Neutrophil (primary cell): ENCODE data around the gene TSPAN3.

Source experiments
- H3K27ac ChIP-seq: fragments of 200-600 bp; sonication (generic); 2 replicates; pipeline ENCODE4 v1.5.1; 2016; ENCODE audit warnings: mild to moderate bottlenecking, moderate library complexity
- H3K27me3 ChIP-seq: fragments of 200-600 bp; sonication (generic); 2 replicates; pipeline ENCODE4 v1.6.0; 2016; ENCODE audit warnings: mild to moderate bottlenecking
- H3K36me3 ChIP-seq: fragments of 200-600 bp; sonication (generic); 2 replicates; pipeline ENCODE4 v1.5.1; 2017
- H3K4me1 ChIP-seq, 2 experiments: fragments of 200-600 bp in 1 of 2; sonication (generic) in 1 of 2; 1 replicate in 1 of 2; 2 replicates in 1 of 2; pipeline versions ENCODE4 v1.5.1 to v1.6.1; 2013 to 2016; ENCODE audit warnings: low read depth in 1 of 2, low read length in 1 of 2, mild to moderate bottlenecking in 1 of 2, moderate library complexity in 1 of 2; ENCODE audit not compliant: control insufficient read depth in 1 of 2, insufficient read depth in 1 of 2
- H3K4me3 ChIP-seq, 2 experiments: fragments of 200-600 bp in 1 of 2; sonication (generic) in 1 of 2; 1 replicate in 1 of 2; 2 replicates in 1 of 2; pipeline ENCODE4 v1.5.1; 2013 to 2016; ENCODE audit warnings: low read depth in 1 of 2, low read length in 1 of 2, mild to moderate bottlenecking in 1 of 2, moderate library complexity in 1 of 2
- H3K9me3 ChIP-seq: fragments of 200-600 bp; sonication (generic); 2 replicates; pipeline ENCODE4 v1.5.1; 2016
- CTCF ChIP-seq: fragments of 200-600 bp; sonication (generic); IDR thresholded peaks from 2 replicates; pipeline ENCODE4 v1.5.1; 2016; ENCODE audit warnings: antibody characterized with exemption

The TSPAN3 gene

GRCh38 chr15:77015646-77016320 is 55.1 kb downstream of the TSPAN3 start:
- Histone ChIP-seq H3K9me3 (no peaks in the 10 kb centered on the region), H3K27ac (peak overlapping the region; percentile 94), H3K27me3 (no peaks in the 10 kb centered on the region), H3K4me3 (peak overlapping the region; percentile 38 to 49), H3K4me1 (peaks cover 96 to 100% of the 10 kb centered on the region in 2 experiments), H3K36me3 (peaks cover 62% of the 10 kb centered on the region)
- TF ChIP-seq CTCF, result no peak

- H3K9me3 ChIP-seq, result no peaks in the 10 kb centered on the region
- peak; percentile 21 for TF ChIP-seq CTCF
- no peaks in the 10 kb centered on the region for H3K27me3 ChIP-seq
- H3K36me3 ChIP-seq, result peaks cover 58% of the 10 kb centered on the region
- H3K4me1 ChIP-seq, result peaks cover 94 to 100% of the 10 kb centered on the region in 2 experiments
- H3K27ac ChIP-seq, result peak overlapping the region; percentile 94
- peak overlapping the region; percentile 38 to 49 for H3K4me3 ChIP-seq
These were observed 56.5 kb downstream of the TSPAN3 start for GRCh38 chr15:77014132-77015081.

GRCh38 chr15:77013776-77014131 is 57.2 kb downstream of the TSPAN3 start:
- peak overlapping the region; percentile 94 for H3K27ac ChIP-seq
- H3K9me3 ChIP-seq, result no peaks in the 10 kb centered on the region
- H3K4me3 ChIP-seq, result peak overlapping the region; percentile 38 to 49
- peaks cover 52% of the 10 kb centered on the region for H3K36me3 ChIP-seq
- H3K27me3 ChIP-seq, result no peaks in the 10 kb centered on the region
- peaks cover 94 to 99% of the 10 kb centered on the region in 2 experiments for H3K4me1 ChIP-seq
- TF ChIP-seq CTCF, result peak; percentile 23

GRCh38 chr15:77012868-77013267 is 58.0 kb downstream of the TSPAN3 start:
- Histone ChIP-seq H3K27ac (peak overlapping the region; percentile 94), H3K4me1 (peaks cover 90 to 99% of the 10 kb centered on the region in 2 experiments), H3K27me3 (no peaks in the 10 kb centered on the region), H3K36me3 (peaks cover 52% of the 10 kb centered on the region), H3K4me3 (peak overlapping the region in 1 of 2 experiments; percentile 38), H3K9me3 (no peaks in the 10 kb centered on the region)
- TF ChIP-seq CTCF, result no peak

- no peak for TF ChIP-seq CTCF
- H3K9me3 ChIP-seq, result no peaks in the 10 kb centered on the region
- H3K4me1 ChIP-seq, result peaks cover 85 to 96% of the 10 kb centered on the region in 2 experiments
- no peaks in the 10 kb centered on the region for H3K27me3 ChIP-seq
- H3K27ac ChIP-seq, result peak overlapping the region; percentile 94
- H3K4me3 ChIP-seq, result no peak overlapping the region
- H3K36me3 ChIP-seq, result peaks cover 49% of the 10 kb centered on the region
These were observed 58.7 kb downstream of the TSPAN3 start for GRCh38 chr15:77012117-77012712.
